Suprapubic skin (tissue), 4 donors: ENCODE data around the gene PRKACB. TPM values are rescaled to one million over a fixed set of nuclear protein-coding genes. Genes with fewer than 3 reads are reported as not detected.
A peak's percentile ranks its signal among the peaks of the same experiment; 100 is the strongest.
"Not testable (repeated sequence)": the region's sequence is repeated elsewhere in the genome, so short reads cannot be mapped to it uniquely, and the experiment has no call there.

ENCODE experiments used
- DNase-seq, 2 donors: peaks; one replicate each; pipeline ENCODE4 v3.0.0-alpha.2; 2019; ENCODE audit warnings: low spot score in 2 of 2
- H3K27ac ChIP-seq: fragments of 200-600 bp; sonication (generic); one replicate; pipeline ENCODE4 v1.5.1; 2019
- H3K27me3 ChIP-seq: fragments of 200-600 bp; sonication (generic); one replicate; pipeline ENCODE4 v1.5.1; 2019
- H3K36me3 ChIP-seq: fragments of 200-600 bp; sonication (generic); one replicate; pipeline ENCODE4 v1.5.1; 2019
- H3K4me1 ChIP-seq: fragments of 200-600 bp; sonication (generic); one replicate; pipeline ENCODE4 v1.5.1; 2019
- H3K4me3 ChIP-seq: fragments of 200-600 bp; sonication (generic); one replicate; pipeline ENCODE4 v1.5.1; 2019; ENCODE audit warnings: mild to moderate bottlenecking
- H3K9me3 ChIP-seq: fragments of 200-600 bp; sonication (generic); one replicate; pipeline ENCODE4 v1.5.1; 2019
- EP300 ChIP-seq: sonication (generic); formaldehyde crosslinking; IDR thresholded peaks from one replicate; pipeline ENCODE4 v1.6.1; 2017; ENCODE audit warnings: antibody characterized with exemption
- POLR2A ChIP-seq, 2 donors: fragments of 450-650 bp; IDR thresholded peaks; one replicate each; pipeline ENCODE4 v1.6.1; 2017; ENCODE audit warnings: antibody characterized with exemption in 2 of 2, mild to moderate bottlenecking in 2 of 2, moderate library complexity in 2 of 2
- POLR2AphosphoS5 ChIP-seq, 3 donors: sonication (generic); formaldehyde crosslinking; IDR thresholded peaks; one replicate each; pipeline ENCODE4 v1.6.1; 2017; ENCODE audit warnings: antibody characterized with exemption in 3 of 3
- WGBS: methylation state at CpG from one replicate; pipeline ENCODE4 v1.1.5; 2018; 5-methylcytosine and 5-hydroxymethylcytosine counted together
- total RNA-seq, 4 donors: library from RNA; depleted of rRNA; stranded (reverse); fragments of >200 nt; gene quantifications; one replicate each; pipeline ENCODE4 v1.1.0, GENCODE V29; 2016
- TF ChIP-seq, protein P1 (sequence below), 2 donors: fragments of 200-600 bp in 1 of 2; fragments of 450-650 bp in 1 of 2; sonication (generic) in 1 of 2; IDR thresholded peaks; one replicate each; pipeline ENCODE4 v1.5.1; 2016 to 2019; ENCODE audit warnings: antibody characterized with exemption in 2 of 2, mild to moderate bottlenecking in 1 of 2, moderate library complexity in 1 of 2

Gene PRKACB
- total RNA-seq, result 10 to 100 TPM in 2 of 4 donors, 1 to 10 TPM in 2; 6.6 to 12.2 (median 9.1) TPM

GRCh38 chr1:84143796-84144565 lies at the start of gene PRKACB:
Gene PRKACB, plus strand, starts transcription at chr1:84144271. Its CDS starts 91 bp downstream, at chr1:84144362.
- peak within 1 kb of the TSS; percentile 15 for H3K27ac ChIP-seq
- no peak for DNase-seq
- no peaks in the 10 kb centered on the region for H3K36me3 ChIP-seq
- WGBS, result 59% methylated on average over 2 of the region's 2 CpGs
- H3K27me3 ChIP-seq, result no peaks in the 10 kb centered on the region
- TF ChIP-seq POLR2A (IDR thresholded peaks at IDR 0.05), result no peak
- TF ChIP-seq, protein P1, sequence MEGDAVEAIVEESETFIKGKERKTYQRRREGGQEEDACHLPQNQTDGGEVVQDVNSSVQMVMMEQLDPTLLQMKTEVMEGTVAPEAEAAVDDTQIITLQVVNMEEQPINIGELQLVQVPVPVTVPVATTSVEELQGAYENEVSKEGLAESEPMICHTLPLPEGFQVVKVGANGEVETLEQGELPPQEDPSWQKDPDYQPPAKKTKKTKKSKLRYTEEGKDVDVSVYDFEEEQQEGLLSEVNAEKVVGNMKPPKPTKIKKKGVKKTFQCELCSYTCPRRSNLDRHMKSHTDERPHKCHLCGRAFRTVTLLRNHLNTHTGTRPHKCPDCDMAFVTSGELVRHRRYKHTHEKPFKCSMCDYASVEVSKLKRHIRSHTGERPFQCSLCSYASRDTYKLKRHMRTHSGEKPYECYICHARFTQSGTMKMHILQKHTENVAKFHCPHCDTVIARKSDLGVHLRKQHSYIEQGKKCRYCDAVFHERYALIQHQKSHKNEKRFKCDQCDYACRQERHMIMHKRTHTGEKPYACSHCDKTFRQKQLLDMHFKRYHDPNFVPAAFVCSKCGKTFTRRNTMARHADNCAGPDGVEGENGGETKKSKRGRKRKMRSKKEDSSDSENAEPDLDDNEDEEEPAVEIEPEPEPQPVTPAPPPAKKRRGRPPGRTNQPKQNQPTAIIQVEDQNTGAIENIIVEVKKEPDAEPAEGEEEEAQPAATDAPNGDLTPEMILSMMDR (IDR thresholded peaks at IDR 0.05), result no peak
- TF ChIP-seq EP300, result no peak
- TF ChIP-seq POLR2AphosphoS5 (IDR thresholded peaks at IDR 0.05), result no peak
- peak within 1 kb of the TSS; percentile 25 for H3K4me3 ChIP-seq
- H3K4me1 ChIP-seq, result peaks cover 6% of the 10 kb centered on the region
- peaks cover 3% of the 10 kb centered on the region for H3K9me3 ChIP-seq

DNA sequence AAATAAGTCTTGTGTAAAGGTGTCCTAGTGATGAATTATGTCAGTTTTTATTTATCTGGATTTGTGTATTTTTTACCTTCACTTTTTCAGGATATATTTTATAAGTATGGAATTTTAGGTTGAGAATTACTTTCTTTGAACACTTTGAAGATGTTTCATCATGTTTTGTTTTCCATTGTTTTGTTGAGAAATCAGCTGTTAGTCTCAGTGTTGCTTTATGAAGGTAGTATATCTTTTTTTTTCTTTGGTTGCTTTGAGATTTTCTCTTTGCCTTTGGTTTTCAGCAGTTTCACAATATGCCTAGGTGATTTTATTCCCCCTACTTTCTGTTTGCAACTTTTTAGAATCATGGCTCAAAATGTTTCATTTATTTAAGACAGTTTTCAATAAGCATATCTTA lies 48.8 kb upstream of the PRKACB start:
- Histone ChIP-seq H3K4me1 (no peaks in the 10 kb centered on the region), H3K9me3 (no peaks in the 10 kb centered on the region), H3K27me3 (no peaks in the 10 kb centered on the region), H3K27ac (no peak overlapping the region), H3K36me3 (no peaks in the 10 kb centered on the region), H3K4me3 (no peak overlapping the region)
- no peak for DNase-seq
- TF ChIP-seq EP300, result no peak
- TF ChIP-seq, protein P1 (IDR thresholded peaks at IDR 0.05), result no peak
- no peak for TF ChIP-seq POLR2A (IDR thresholded peaks at IDR 0.05)
- TF ChIP-seq POLR2AphosphoS5 (IDR thresholded peaks at IDR 0.05), result no peak

DNA sequence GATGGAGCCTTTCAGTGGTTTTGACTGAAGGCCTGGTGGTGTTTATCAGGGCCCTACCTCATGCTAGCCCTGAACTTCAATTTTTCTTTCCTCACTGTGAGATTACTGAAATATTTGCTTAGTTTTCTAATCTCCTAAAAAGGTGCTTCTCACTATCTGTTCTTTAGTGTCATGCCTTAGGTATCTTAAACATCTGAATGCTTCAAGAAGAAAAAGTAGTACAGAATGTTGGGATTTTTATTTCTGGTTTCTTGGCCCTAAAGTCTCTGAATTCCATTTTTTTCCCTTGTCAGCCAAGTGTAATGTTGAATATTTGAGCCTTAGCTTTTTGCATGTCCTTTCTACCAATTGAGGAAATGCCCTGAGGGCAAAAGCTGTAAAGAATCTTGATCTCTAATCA lies 47.9 kb upstream of the PRKACB start:
- no peaks in the 10 kb centered on the region for H3K36me3 ChIP-seq
- H3K4me3 ChIP-seq, result no peak overlapping the region
- no peaks in the 10 kb centered on the region for H3K27me3 ChIP-seq
- no peaks in the 10 kb centered on the region for H3K9me3 ChIP-seq
- TF ChIP-seq, protein P1 (IDR thresholded peaks at IDR 0.05), result no peak
- TF ChIP-seq POLR2AphosphoS5 (IDR thresholded peaks at IDR 0.05), result no peak
- no peak for TF ChIP-seq EP300
- no peak for TF ChIP-seq POLR2A (IDR thresholded peaks at IDR 0.05)
- H3K4me1 ChIP-seq, result no peaks in the 10 kb centered on the region
- no peak for DNase-seq
- no peak overlapping the region for H3K27ac ChIP-seq

DNA sequence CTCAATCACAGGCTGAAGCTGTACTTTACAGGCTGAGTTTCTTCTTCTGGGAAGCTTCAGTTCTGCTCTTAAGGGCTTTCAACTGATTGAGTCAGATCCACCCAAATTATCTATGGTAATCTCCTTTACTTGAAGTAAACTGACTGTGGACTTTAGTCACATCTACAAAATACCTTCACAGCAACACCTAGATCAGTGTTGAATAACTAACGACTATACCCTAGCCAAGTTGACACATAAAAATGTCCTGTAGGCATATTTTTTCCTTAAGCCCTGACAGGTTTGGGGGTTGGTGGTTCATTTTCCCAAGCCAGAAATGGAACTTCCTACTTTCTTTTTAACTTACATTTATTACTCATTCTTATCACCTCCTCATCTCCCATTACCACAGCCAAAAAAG lies 42.9 kb upstream of the PRKACB start:
- H3K9me3 ChIP-seq, result no peaks in the 10 kb centered on the region
- H3K27ac ChIP-seq, result no peak overlapping the region
- H3K4me3 ChIP-seq, result no peak overlapping the region
- peaks cover 7% of the 10 kb centered on the region for H3K4me1 ChIP-seq
- TF ChIP-seq POLR2A (IDR thresholded peaks at IDR 0.05) (no peak), EP300 (no peak), POLR2AphosphoS5 (IDR thresholded peaks at IDR 0.05) (no peak)
- TF ChIP-seq, protein P1 (IDR thresholded peaks at IDR 0.05), result no peak
- H3K36me3 ChIP-seq, result no peaks in the 10 kb centered on the region
- DNase-seq, result no peak
- no peaks in the 10 kb centered on the region for H3K27me3 ChIP-seq
- WGBS, result 42% methylated on average over 1 of the region's 1 CpG

DNA sequence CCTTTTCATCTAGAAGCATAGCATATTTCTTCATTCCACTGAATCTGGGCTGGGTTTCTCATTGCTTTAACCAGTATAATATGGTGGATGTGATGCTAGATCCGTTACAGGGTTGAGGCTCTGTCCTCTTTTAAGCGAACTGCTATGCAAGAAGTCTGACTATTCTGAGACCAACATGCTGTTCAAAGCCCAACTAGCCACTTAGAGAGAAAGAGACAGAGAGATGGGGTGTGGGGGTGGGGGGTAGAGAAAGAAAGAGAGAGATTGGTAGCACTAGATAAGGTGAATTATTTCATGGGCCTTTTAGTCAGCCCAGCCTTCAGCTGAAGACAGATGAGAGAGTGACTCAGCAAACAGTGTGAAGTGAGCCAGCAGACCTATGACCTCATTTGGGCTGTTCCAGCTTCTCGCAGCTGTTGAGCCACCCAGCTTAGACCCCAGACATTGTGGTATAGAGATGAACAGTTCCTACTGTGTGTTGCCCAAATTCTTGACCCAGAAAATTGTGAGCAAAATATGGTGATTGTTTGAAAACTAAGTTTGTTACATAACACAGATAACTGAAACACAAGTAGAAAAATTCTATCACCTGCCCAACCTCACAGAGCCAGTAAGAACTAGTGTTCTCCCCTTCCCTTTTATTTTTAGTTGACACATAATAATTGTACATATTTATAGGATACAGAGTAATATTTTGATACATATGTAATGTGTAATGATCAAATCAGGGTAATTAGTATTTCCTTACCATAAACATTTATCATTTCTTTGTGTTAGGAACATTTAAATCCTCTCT lies 40.7 kb upstream of the PRKACB start:
- Histone ChIP-seq H3K36me3 (no peaks in the 10 kb centered on the region), H3K4me3 (no peak overlapping the region), H3K27ac (no peak overlapping the region), H3K4me1 (peaks cover 7% of the 10 kb centered on the region), H3K27me3 (no peaks in the 10 kb centered on the region), H3K9me3 (no peaks in the 10 kb centered on the region)
- WGBS, result 69% methylated on average over 3 of the region's 3 CpGs
- no peak for TF ChIP-seq POLR2AphosphoS5 (IDR thresholded peaks at IDR 0.05)
- TF ChIP-seq, protein P1 (IDR thresholded peaks at IDR 0.05), result no peak
- no peak for TF ChIP-seq EP300
- no peak for TF ChIP-seq POLR2A (IDR thresholded peaks at IDR 0.05)
- DNase-seq, result no peak

DNA sequence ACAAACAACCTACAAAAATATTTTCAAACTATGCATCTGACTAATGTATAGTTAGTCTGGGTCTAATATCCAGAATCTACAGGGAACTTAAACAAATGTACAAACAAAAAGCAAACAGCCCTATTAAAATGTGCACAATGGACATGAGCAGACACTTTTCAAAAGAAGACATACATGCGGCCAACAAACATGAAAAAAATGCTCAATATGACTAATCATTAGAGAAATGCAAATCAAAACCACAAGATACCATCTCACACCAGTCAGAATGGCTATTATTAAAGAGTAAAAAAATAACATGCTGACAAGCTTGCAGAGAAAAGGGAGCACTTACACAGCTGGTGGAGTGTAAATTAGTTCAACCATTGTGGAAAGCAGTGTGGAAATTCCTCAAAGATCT lies 36.5 kb upstream of the PRKACB start:
- 66% methylated on average over 1 of the region's 1 CpG for WGBS
- H3K27me3 ChIP-seq, DNase-seq, H3K36me3 ChIP-seq, H3K4me1 ChIP-seq, H3K27ac ChIP-seq, H3K9me3 ChIP-seq, H3K4me3 ChIP-seq: not testable (repeated sequence)
